NOMO-1 (cell line): ENCODE measurements around the gene NUP188.

ENCODE experiments used
- DNase-seq, 2 experiments: peaks; one replicate each; lab custom pipeline; 2025; ENCODE audit not compliant: unreplicated experiment in 2 of 2; lab: John Stamatoyannopoulos, UW

The NUP188 gene

DNA sequence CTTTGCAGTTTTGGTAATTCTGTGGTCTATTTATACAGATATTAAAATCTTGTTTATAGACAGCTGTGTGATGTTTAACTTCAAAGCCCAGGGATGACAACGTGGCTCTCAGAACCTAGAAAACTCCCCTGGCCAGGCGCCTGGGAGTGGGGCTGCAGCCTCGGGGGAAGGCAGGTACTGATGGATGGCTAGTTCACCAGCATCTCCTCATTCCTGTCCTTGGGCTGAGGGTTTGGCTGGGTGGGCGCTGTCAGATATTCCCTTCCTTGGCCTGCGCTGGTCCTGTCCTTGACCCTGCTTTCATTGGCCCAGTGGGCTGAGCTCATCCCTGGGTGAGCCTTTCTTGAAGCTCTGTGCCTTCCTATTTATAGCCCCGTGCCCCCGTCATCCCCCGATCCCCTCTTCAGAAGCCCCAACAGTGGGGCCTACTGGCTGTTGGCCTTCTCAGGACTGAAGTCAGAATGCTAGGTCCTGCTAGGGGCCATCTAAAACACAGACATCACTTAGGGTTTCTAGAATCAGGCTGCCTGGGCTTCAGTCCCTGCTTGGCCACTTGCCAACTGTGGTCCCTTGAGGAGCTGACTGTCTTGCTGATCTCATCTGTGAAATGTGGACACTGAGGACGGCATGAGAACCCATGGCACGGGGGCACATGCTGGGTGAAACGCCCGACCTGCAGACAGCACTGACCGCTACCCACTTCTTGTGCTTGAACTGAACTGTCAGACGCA lies 59.7 kb downstream of the NUP188 start:
- DNase-seq: no peak

DNA sequence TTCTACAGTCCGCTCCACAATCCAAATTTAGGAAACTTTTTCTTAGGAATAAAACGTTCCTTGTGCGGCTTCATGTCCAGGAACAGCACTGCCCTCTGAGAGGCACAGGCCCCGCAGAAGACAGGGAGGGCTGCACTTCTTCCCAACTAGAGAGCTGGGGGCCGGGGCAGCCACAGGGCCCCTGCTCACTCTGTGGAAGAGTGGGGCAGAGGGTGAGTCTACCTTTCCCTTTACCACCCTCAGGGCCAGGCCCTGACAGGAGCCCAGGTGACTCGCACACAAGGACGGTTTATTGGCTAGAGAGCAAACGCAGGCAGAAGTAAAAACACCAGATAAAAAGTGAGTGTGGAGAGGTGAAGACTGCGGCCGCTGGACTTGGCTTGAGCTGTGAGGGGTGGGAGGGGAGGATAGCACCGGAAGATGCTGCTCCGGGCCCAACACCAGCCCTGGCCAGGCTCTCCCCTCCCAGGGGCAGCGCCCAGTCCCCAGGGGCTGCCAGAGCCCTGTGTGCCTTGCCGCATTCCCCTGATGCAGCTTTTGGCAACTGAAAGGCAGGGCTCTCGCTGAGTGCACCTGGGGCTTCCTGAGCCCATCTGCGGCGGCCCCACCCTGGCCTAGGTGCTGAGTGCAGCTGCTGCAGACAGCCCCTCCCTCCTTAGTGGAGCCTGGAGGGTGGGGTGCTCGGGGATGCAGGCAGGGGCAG lies 60.4 kb downstream of the NUP188 start:
- DNase-seq: no peak

DNA sequence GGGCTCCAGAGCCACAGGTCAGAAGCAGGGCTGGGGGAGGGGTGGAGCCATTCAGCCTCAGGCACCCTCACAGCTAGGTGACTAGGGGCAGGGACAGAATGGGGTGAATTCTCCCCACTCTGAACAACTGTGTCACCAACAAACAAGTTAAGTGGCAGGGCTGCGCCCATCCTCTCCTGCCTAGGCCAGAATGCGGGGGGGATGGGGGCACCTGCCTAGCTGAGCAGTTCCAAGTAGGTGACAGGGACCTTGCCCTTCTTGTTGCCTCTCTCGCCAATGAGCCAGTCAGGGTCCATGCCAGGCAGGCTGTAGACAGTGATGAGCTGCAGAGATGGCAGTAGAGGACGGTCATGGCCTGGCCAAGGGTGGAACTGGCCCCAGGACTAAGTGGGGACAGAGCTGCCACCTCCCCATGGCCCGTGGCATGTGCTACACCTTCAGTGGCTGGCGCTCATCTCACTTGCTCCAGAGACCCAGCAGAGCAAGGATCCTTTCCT lies 61.0 kb downstream of the NUP188 start:
- DNase-seq: no peak

DNA sequence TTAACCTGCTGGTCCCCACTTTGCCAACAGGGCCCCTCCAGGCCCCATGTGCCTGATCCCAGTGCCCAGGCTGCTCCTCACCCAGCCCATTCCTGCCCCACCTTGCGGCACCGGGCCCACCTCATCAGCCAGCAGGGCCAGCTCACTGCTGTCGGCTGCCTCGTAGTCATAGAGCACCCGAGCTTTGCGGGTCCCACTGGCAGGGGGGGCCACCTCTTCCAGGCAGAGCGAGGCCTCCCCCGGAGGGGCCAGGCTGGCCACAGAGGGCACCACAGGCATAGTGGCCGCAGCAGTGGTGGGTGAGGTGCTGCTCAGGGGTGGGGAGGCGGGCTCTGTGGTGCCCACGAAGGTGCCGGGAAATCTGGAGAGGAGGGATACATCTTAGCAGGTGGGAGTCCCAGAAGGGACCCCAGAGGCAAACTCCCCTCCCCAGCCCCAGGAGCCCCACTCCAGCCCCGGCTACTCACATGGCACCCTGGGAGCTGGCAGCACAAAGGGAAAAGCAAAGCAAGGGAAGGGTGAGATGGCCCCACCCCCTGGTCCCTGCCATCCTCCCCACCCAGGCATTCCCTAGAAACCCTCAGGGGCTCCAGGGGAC lies 61.6 kb downstream of the NUP188 start:
- DNase-seq: no peak

DNA sequence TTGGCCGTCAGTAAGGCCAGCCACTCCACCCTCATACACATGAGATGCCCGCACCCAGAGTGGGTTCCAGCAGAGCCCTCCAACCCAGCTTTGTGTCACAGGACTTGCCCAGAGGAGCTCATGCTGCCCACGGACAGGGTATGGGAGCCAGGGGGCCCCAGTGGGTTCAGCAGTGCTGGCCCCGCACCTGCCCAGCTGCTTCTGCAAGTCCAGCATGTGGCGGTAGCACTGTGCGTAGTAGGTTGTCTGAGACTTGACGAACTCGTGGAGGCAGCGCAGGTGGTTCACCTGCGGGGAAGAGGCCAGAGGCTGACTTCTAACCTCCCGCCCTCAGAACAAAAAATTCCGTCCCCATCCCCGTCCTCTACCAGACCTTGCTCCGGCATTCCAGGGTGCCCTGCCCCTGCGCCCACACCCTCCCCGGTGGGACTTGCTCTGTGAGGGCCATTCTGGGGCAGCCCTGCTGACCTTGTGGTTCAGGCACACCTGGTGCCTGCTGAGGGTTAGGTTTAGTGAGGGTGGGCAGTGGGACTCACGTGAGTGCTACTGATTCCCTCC lies 62.2 kb downstream of the NUP188 start:
- DNase-seq: no peak

DNA sequence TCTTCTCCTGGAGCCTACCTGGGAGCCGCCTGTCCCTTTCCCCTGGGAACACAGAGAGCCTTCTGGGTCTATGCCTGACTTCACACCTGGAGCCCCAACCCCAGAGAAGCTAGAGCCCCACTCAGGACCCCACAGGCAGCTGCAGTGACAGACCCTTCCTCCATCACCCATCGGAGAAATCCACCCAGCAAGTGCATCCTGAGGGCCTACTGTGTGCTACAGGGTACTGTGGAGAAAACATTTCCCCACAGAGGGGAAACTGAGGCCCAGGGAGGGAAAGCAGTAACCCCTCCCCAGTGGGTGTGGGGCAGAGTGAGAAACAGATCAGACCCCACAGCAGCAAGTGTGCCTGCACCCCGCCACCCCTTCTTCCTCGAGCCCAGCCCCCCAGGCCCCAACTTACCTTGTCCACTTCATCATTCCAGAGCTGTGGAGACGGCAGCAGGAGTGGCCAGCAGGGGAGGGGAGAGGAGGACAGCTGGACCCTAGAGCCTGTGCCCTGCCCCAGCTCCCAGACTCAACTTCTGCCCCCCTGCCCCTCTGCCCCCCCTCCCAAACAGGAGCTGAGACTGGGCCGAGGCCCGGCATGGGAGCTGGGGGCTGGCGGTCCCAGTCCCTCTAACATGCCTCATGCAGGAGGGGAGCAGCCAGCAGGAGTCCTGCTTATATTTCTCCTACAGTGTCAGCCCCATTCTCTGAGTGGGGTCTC lies 62.9 kb downstream of the NUP188 start:
- DNase-seq: no peak

DNA sequence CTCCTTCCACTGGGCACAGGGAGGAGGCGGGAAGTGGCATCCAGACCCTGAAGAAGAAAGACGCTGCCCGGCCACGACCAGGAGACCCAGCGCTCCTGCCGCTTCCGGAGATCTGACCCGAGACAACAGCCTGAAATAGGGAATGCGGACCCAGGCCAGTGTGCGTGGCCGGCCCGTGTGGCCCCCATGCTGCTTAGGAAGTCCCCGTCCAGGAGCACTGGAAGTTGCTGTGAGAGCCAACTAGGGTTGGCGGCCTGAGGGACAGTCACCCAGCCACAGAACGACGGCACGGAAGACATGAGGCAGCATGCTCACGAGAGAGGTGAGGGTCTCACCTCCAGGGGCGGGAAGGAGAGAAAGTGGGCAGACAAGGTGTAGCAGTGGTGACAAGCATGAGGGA lies 63.7 kb downstream of the NUP188 start:
- no peak for DNase-seq

DNA sequence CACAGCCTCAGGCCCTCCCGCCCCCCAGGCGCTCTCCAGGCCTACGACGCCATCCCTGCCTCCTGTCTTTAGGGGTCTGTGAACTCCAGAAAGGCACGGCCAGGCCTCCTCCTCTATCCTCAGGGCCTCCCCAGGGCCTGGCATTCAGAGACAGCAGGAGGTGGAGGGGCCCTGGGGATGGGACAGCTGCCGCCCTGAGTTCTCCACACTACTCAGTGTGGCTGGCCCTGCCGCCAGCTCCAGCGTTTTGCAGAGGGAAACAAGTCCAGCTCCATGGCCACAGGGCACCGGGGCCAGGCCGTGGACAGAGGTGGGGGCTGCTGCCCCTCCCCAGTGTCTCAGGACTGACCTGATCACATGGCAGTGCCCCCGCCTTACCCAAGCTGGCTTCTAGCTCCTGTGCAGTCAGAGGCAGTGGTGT lies 64.3 kb downstream of the NUP188 start:
- DNase-seq: no peak

DNA sequence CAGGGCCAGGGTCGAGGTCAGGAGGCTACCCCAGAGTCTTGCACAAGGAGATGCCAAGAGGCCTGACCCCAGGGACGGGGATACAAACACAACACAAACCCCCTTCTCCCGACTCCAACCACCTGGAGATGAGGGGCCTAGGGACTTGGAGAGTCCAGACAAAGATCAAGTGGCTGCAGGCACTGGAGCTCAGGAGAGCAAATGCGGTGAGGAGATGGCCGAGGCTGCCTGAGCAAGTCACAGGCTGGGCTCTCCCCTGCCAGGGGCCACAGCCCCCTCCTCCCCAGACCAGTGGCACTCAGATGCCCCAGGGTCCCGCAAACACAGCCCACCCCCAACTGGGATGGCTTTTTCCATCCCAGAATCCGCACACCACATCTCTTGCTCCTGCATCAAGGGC lies 64.8 kb downstream of the NUP188 start:
- DNase-seq: no peak

DNA sequence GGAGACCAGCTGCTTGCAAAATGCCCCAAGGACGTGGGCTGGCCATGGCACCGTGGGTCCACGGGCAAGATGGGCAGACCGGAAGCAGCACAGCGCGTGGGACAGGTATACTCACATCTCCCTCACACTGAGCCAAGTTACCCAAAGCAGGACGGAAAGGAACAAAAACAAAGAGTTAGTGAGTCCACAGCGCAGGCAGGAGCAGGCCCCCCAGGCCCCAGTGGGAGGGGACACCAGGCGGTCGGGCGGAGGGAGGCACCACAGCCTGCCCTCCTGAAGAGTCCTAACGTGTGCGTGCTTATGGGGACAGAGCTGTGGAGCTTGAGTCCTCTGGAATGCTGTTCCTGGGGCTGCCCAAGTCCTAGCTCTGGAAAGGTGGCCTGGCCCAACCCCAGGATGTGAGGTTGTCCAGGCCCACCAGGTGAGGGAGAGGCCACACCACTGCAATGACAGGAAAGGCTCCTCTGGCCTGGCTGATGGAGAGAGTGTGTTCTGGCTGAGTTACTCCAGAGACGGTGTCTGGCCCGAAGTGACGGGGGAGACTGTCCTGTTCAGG lies 65.5 kb downstream of the NUP188 start:
- no peak for DNase-seq

DNA sequence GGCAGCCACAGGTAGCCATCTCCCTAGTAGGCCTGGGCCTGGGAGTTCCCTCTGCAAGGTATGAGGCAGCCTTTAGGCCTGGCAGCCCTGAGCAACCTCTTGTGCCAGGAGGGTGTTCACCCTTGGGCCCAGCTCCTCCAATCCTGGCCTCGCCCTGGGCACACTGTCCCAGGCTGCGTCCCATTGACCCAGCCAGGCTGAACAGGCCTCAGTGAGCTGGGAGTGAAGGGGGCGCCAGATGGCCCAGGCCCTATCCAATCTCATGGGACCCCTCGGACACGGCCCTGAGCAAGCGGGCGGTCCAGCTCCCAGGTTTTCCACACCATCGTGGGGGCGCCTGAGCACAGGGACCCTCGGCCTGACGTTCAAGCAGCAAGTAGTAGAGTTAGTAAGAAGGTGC lies 66.2 kb downstream of the NUP188 start:
- no peak for DNase-seq

DNA sequence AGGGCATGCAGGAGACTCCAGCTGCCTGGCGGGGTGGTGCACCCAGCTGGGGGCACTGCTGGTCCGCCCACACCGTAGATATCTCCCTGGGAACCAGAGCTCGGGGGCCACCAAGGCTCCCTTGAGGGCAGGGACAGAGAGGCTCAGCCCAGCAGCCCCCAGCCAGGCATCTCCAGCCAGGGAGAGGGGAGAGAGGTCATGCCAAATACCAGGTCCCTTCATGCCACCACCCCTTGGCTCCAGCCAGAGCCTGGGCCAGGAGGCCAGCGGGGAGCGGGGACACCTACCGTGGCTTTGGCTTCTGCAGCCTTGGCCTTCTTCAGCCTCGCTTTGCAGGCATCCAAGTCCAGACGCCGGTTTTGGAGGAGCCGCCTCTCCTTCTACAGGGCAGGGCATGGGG lies 66.6 kb downstream of the NUP188 start:
- DNase-seq: no peak

DNA sequence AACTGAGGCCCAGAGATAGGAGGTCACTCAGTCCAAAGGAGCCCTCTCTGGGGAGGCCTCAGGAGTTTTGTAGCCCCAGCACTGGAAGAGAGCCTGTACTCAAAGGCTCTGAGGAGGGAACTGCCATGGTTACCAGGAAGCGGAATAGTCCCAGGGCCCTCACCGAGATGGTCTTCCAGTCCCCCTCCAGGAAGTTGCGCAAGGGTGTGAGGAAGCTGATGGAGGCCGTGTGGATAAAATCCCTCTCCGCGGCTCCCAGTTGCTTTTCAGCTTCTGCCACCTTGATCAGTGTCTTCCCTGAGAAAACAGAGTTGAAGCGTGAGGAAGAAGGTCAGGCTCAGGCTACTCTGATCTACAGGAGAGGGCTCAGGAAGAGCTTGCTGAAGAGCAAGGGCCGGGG lies 67.1 kb downstream of the NUP188 start:
- no peak for DNase-seq

DNA sequence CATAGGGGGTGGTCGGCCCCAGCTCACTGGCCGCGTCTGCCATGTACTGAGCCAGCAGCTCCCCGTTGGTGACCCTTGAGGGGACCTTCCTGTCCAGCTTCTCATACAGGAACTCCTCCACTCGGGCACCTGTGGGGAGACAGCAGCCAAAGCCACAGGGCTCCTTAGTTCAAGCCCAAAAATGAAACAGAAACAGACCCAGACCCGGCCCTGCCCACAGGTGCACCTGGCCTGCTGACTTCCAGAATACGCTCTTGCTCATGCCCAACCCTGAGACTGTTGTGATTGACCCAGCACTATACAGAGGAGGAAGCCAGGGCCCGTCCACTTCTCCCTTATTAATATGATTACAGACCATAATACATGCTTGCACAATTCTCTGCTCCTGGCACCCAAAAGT lies 73.6 kb downstream of the NUP188 start:
- DNase-seq: no peak

DNA sequence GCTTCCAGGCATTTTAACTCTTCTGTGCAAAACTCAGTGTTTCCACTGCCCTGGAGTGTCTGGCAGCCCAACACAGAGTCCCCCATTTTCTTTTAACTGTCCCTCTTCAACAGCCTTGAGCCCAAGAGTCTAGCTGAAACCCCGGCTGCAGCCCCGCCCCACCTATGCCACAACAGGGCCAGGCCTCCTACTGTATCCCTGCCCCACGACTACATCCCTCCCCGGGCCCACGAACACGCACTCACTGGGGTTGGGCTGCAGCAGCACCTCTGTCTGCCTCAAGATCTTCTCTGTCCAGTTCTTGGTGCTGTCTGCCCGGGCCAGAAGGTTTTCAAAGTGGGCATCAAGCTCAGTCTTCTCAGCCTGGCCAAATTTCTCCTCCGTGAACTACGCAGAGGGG lies 74.5 kb downstream of the NUP188 start:
- DNase-seq: no peak

DNA sequence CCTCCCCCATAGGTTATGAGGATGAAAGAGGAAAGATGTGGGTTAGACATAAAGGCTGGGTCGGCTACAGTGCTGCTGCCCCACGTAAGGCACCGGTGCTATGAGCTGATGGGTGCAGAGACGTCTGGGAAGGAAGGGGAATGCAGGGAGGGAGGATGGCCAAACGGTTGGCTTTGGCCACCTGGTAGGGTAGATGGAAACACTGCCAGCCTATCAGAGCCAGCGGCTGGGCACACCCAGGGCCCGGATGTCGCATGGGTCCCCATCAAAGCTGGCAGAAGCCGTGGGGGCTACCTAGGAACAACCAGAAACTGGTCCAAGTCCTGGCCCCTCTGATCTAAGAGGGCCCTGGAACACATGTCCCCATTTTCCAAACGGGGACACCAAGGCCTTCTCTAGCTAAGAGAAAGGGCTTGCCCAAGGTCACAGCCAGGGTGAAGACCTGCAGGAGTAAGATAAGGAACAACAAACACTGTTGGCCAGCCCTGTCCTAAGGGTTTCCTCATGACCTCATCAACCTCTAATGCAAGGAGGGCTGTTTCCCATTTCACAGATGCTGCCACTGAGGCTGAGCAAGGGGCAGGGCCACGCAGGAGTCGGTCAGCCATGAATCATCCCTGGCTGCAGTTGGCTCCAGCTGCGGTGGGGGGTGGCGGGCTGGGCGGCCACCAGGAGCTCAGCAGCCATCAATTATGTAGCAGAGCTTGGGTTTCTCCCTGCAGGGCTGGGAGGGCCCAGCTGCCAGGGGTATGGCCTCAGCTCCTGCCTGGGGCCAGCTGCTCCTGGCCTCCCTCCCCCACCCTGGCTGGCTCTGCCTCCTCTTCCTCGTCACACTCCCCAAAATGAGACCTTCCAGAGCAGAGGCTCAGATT lies 75.8 kb downstream of the NUP188 start:
- no peak for DNase-seq

DNA sequence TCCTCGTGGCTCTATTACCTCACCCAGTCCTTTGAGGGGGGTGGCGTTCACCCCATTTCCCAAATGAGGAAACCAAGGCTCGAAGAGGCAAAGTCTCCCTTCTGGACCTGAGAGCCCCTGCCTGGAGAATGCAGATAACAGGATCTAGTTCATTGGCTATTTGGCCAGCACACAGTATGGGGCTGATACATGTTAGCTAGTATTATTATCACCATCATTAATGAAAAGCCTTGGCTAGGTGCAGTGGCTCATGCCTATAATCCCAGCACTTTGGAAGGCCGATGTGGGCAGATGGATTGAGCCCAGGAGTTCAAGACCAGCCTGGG lies 76.4 kb downstream of the NUP188 start:
- DNase-seq: no peak

DNA sequence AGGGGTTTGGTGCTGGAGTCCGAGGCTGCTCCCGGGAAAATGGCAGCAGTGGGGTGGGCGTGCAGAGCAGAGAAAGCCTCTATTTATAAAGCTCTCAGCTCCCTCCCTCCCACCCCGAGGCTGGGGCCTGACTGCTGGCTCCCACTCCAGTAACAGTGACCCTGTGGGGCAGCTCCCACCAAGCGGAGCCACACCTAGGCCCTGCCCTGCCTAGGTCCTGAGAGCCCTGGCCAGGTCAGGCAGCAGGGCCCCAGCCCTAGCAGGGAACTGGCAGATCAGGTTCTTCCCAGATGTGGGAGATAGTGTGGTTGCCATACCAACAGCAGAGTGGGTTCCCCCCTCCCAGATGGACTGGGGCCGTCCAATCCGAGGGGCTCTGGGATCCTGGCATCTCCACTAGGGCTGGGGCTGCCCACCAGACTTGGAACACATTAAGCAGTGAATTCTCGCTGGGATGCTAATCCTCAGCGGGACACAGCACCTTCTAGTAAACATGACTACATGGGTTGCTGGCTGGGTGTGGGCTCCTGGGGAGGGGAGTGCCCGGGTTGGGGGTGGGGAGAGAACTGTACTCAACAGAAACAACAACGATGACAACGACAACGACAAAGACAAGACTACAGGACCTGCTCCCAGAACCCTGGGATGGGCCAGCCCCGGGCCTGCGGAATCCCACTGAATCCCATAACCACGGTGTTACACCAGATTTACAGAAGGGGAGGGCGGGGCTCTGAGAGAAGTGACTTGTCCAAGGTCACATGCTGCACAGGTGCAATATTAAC lies 79.1 kb downstream of the NUP188 start:
- DNase-seq: no peak

DNA sequence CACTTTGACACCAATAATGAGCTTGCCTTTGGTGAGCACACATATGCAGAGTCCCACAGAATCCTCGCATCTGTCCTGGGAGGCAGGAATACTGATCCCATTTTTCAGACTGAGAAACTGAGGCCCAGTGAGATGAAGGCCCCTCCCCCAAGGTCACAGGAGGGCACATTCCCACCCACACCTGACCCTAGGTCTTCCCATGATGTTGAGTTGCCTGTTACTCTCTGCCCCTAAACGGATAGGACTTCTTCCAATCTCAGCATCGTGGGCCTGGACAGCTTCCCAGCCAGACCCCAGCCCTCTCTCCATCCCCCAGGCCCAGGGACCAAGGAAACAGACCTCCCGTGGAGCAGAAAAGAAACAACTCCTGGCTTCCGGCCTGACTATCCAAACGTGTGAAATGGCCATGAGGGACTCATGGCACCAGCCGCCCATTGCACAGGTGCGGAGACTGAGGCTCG lies 79.8 kb downstream of the NUP188 start:
- DNase-seq: no peak
